H1 (cell line): ENCODE measurements around the gene PINK1. TPM values are rescaled to one million over a fixed set of nuclear protein-coding genes. Genes with fewer than 3 reads are reported as not detected.

Experiments used
- BACH1 ChIP-seq: IDR thresholded peaks from 2 replicates; pipeline ENCODE4 v1.6.1; 2012; ENCODE audit warnings: low read length, improper control_type of control experiment
- BRCA1 ChIP-seq: IDR thresholded peaks from 2 replicates; pipeline ENCODE4 v1.6.1; 2012; ENCODE audit warnings: low read depth, low read length, improper control_type of control experiment
- CBX5 ChIP-seq: fragments of 300-800, 300-1000 bp; sonication (generic); IDR thresholded peaks from 2 replicates; pipeline ENCODE4 v1.7.1; 2016; ENCODE audit warnings: antibody characterized with exemption, low read length, low read depth
- GTF2F1 ChIP-seq: IDR thresholded peaks from 2 replicates; pipeline ENCODE4 v1.6.1; 2012; ENCODE audit warnings: low read depth, low read length, improper control_type of control experiment, borderline replicate concordance
- KDM1A ChIP-seq: fragments of 200-600, 300-600 bp; sonication (generic); IDR thresholded peaks from 2 replicates; pipeline ENCODE4 v1.7.1; 2016; ENCODE audit warnings: mild to moderate bottlenecking, low read length, borderline replicate concordance
- PHF8 ChIP-seq: fragments of 200-600 bp; sonication (generic); conservative IDR thresholded peaks from 2 replicates; pipeline ENCODE4 v1.7.1; 2012; ENCODE audit warnings: low read depth, mild to moderate bottlenecking, inconsistent platforms, low read length, moderate library complexity
- SIN3A ChIP-seq, 2 experiments: IDR thresholded peaks in 1 of 2; conservative IDR thresholded peaks in 1 of 2; 2 replicates each; pipeline ENCODE4 v1.6.1; 2011 to 2012; ENCODE audit warnings: low read length in 2 of 2, improper control_type of control experiment in 1 of 2, low read depth in 1 of 2, mild to moderate bottlenecking in 1 of 2
- SP2 ChIP-seq: IDR thresholded peaks from 2 replicates; pipeline ENCODE4 v1.6.1; 2012; ENCODE audit warnings: mild to moderate bottlenecking, low read length, inconsistent platforms
- TAF7 ChIP-seq: optimal IDR thresholded peaks from 2 replicates; pipeline ENCODE3; 2011; ENCODE audit warnings: low read depth, mild to moderate bottlenecking, inconsistent platforms, low read length, moderate library complexity, borderline replicate concordance
- TCF12 ChIP-seq: IDR thresholded peaks from 2 replicates; pipeline ENCODE4 v1.6.1; 2011; ENCODE audit warnings: low read depth, mild to moderate bottlenecking, low read length
- polyA plus RNA-seq, 7 experiments: library from polyadenylated mRNA; depleted of rRNA in 3 of 7; stranded (reverse) in 5 of 7; unstranded in 2 of 7; fragments of >200 nt in 5 of 7; fragments of 200-250 nt in 2 of 7; gene quantifications; 1 replicate in 5 of 7; 2 replicates in 1 of 7; 4 replicates in 1 of 7; pipeline versions ENCODE4 v1.2.1 to v1.2.3, GENCODE V29; 2011 to 2013; ENCODE audit warnings: missing spikeins in 2 of 7, mixed read lengths in 2 of 7
- total RNA-seq: library from RNA; stranded (reverse); fragmentation: NEBNext Ultra II Directional; extraction: Animal tissue kit (Norgen Biotek cat#: 25700); gene quantifications from 2 replicates; pipeline ENCODE4 v1.2.1, GENCODE V29; 2021
- TF ChIP-seq, protein P1 (sequence below): fragments of 300-600 bp; sonication (generic); IDR thresholded peaks from 2 replicates; pipeline ENCODE4 v1.7.1; 2012; ENCODE audit warnings: low read length, moderate library complexity, mild to moderate bottlenecking, inconsistent platforms; ENCODE audit not compliant: insufficient replicate concordance

PINK1 gene
- total and polyA plus RNA-seq, 2 of the 8 experiments (the other 6 are each of a cell fraction or from before 2014, with no cell fraction given), result 16.1 to 19.3 TPM

DNA sequence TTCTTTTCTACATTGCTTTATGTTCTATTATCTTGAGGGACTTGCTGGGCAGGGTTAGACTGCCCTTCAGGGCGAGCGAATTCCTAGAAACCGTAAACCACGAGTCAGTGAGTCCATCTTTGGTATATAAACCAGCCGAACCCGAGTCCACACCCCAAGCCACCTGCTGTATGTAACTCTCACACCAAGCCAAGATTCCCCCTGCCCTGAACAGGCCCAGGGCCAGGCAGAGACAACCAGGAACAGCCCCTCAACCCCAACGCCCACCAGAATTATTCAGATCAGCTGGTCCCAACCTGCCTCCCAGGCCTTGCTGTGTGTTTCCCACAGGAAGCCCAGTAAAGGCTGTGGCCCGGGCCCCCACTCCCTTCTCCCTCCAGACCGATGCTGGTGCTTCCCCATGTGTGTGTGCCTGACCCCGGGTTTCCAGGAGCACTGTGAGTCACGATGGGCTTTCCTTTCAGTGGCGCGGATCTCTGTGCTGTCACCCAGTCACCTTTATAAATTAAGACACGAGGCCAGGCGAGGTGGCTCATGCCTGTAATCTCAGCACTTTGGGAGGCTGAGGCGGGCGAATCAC, 67.5 kb downstream of the PINK1 start (continued):
- TF ChIP-seq, protein P1, sequence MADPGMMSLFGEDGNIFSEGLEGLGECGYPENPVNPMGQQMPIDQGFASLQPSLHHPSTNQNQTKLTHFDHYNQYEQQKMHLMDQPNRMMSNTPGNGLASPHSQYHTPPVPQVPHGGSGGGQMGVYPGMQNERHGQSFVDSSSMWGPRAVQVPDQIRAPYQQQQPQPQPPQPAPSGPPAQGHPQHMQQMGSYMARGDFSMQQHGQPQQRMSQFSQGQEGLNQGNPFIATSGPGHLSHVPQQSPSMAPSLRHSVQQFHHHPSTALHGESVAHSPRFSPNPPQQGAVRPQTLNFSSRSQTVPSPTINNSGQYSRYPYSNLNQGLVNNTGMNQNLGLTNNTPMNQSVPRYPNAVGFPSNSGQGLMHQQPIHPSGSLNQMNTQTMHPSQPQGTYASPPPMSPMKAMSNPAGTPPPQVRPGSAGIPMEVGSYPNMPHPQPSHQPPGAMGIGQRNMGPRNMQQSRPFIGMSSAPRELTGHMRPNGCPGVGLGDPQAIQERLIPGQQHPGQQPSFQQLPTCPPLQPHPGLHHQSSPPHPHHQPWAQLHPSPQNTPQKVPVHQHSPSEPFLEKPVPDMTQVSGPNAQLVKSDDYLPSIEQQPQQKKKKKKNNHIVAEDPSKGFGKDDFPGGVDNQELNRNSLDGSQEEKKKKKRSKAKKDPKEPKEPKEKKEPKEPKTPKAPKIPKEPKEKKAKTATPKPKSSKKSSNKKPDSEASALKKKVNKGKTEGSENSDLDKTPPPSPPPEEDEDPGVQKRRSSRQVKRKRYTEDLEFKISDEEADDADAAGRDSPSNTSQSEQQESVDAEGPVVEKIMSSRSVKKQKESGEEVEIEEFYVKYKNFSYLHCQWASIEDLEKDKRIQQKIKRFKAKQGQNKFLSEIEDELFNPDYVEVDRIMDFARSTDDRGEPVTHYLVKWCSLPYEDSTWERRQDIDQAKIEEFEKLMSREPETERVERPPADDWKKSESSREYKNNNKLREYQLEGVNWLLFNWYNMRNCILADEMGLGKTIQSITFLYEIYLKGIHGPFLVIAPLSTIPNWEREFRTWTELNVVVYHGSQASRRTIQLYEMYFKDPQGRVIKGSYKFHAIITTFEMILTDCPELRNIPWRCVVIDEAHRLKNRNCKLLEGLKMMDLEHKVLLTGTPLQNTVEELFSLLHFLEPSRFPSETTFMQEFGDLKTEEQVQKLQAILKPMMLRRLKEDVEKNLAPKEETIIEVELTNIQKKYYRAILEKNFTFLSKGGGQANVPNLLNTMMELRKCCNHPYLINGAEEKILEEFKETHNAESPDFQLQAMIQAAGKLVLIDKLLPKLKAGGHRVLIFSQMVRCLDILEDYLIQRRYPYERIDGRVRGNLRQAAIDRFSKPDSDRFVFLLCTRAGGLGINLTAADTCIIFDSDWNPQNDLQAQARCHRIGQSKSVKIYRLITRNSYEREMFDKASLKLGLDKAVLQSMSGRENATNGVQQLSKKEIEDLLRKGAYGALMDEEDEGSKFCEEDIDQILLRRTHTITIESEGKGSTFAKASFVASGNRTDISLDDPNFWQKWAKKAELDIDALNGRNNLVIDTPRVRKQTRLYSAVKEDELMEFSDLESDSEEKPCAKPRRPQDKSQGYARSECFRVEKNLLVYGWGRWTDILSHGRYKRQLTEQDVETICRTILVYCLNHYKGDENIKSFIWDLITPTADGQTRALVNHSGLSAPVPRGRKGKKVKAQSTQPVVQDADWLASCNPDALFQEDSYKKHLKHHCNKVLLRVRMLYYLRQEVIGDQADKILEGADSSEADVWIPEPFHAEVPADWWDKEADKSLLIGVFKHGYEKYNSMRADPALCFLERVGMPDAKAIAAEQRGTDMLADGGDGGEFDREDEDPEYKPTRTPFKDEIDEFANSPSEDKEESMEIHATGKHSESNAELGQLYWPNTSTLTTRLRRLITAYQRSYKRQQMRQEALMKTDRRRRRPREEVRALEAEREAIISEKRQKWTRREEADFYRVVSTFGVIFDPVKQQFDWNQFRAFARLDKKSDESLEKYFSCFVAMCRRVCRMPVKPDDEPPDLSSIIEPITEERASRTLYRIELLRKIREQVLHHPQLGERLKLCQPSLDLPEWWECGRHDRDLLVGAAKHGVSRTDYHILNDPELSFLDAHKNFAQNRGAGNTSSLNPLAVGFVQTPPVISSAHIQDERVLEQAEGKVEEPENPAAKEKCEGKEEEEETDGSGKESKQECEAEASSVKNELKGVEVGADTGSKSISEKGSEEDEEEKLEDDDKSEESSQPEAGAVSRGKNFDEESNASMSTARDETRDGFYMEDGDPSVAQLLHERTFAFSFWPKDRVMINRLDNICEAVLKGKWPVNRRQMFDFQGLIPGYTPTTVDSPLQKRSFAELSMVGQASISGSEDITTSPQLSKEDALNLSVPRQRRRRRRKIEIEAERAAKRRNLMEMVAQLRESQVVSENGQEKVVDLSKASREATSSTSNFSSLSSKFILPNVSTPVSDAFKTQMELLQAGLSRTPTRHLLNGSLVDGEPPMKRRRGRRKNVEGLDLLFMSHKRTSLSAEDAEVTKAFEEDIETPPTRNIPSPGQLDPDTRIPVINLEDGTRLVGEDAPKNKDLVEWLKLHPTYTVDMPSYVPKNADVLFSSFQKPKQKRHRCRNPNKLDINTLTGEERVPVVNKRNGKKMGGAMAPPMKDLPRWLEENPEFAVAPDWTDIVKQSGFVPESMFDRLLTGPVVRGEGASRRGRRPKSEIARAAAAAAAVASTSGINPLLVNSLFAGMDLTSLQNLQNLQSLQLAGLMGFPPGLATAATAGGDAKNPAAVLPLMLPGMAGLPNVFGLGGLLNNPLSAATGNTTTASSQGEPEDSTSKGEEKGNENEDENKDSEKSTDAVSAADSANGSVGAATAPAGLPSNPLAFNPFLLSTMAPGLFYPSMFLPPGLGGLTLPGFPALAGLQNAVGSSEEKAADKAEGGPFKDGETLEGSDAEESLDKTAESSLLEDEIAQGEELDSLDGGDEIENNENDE, result no peak
- TF ChIP-seq BACH1, result no peak
- TF ChIP-seq KDM1A, result no peak
- TF ChIP-seq GTF2F1, result no peak
- no peak for TF ChIP-seq CBX5
- no peak for TF ChIP-seq BRCA1
- no peak for TF ChIP-seq SP2
- no peak for TF ChIP-seq PHF8
- TF ChIP-seq TCF12, result no peak
- TF ChIP-seq TAF7, result no peak
- no peak for TF ChIP-seq SIN3A (conservative IDR thresholded peaks at IDR 0.05 in 1 of 2, IDR thresholded peaks at IDR 0.05 in 1 of 2; ENCODE audit: low read depth in 1 of 2, low read length in 2 of 2)
